NCI-H2196 (cell line): ENCODE data around the gene CLIC1.

Source experiments
- DNase-seq: peaks from one replicate; lab custom pipeline; 2025; ENCODE audit not compliant: unreplicated experiment; lab: John Stamatoyannopoulos, UW

CLIC1 gene

DNA sequence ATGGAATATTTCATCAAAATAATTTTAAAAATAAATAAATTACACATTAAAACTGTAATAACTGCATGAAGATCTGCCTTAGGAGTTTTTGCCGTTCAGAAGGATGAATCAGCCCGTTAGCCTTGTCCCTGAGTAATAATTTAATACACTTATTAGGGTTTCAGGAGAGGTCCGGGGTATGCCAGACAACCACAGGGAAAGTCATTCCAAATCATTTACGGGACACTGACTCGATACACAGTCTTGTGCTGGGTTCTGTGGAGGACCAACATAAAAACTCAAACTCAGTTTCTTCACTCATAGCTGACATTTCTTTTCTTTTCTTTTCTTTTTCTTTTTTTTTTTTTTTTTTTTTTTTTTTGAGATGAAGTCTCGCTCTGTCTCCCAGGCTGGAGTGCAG lies 30.4 kb downstream of the CLIC1 start:
- DNase-seq: no peak

DNA sequence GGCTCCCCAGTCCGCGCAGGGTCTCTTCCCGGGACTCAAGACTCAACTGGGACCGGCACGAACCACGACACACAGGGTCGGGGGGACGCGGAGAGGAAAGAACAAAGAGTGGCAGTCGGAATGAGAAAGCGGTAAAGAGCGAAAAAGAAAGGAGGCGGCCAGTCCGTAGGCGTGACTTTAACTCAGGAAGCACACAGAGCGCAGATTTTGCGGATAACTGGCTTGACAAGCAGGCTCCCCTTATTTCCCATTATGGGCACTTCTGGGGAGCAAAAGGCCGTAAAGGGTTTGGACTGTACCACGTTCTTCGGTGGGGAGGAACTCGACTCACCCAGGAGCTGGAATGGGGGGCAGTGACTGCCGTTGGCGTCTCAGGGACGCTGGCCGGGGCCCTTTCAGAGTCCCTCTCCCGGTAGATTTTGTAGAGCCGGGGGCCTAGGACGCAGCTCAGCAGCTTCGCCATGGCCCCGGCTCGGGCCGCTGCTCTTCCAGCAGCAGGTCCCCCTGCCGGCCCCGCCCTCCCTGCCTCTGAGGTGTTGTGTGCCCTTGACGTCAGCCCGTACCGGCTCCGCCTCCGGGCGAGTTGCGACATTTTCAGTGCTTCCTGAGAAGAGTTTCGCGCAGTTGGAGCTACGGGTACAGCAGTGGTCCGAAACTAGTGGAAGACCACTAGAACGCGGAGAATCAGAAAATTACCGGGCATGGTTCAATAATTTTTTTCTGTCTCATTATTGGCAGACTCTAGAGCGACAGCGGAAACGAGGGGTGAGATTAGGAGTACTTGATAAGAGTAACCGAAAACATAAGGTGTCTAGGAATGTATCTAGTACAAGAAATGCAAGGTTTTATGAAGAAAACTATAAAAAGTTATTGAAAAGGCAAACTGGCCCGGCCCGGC lies 33.3 kb downstream of the CLIC1 start, which contains the start of gene ABHD16A:
TSS of gene ABHD16A (minus strand) at position 506 of the 898 bp plus-strand sequence. CDS start at position 463, 43 bp downstream.
- DNase-seq: peak; percentile 97

DNA sequence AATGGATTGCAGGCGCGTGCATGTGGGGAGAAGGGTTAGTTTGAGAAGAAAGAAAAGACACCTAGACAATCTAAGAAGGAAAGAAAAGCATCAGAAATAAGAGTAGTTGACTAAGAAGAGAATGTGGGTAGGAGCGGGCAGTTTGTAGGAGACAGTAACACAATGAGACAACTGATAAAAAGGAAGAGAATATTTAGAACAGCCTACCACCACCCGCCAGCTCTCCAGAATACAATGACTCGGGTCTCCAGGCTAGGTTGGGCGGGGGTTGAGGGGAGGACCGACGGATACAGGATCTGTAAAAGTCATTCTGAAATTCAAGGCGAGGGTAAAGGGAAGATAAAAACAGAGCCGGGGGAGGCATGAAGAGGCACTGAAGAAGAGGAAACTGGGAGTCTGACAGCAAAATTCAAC lies 33.9 kb downstream of the CLIC1 start:
- no peak for DNase-seq

DNA sequence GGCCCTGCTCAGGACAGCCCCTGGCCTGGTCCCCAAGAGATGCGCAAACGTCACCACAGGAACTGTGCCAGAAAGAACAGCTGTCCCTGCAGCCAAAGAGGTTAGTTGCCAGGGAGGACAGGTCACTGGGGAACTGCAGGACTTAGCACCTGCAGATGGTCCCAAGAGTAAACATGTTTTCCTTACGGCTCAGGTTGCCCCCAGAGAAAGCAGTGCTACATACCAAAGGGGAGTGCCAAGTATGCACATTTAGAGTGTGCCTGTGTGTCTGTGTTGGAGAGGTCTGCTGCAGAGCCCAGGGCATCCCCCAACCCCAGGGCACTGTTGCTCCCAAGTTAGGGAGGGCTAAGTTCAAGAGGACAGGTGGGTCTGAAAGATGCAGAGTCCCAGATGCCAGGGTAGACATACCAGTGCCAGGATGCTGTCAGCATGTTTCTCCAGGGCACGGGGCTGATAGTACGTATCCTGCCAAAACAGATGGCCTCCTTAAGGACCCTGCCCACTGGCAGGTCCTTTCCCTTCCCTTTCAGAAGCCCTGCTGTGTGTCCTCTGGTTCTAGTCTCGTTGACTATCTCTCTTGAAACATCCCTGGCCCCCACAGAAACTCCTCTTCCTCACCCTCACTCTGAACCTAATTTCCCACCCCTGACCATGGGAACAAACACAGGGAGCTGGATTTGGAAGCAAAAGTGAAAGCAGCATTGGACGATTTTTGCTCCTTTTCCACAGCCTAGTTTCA lies 34.5 kb downstream of the CLIC1 start:
- peak; percentile 63 for DNase-seq

DNA sequence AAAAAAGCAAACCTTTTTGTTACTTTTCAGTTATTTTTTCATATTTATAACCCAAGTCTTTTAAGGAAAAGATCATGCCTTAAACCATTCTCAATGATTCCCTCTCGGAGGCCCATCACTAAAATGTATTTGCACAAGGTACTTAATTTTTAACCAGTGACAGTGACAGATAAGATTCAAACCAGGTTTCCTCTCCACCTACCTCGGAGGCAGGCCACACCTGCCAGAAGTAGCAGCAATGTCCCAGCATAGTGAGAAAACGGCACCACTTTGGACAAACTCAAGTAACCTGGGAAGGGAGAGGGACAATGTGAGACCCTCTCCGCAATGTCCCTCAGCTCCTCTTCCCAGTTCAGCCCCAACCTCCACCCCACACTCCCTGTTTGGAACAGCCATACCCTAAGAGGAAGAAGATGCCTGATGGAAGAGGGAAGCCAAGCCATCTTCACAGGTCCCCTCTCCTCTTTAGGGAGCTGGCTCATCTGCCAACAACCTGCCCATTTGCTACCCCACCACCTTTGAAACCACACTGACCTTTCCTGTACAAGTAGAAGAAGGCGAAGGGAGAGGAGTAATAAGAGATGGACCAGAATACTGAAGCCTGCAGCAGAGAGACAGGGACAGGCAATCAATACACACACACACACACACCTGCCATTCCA lies 35.5 kb downstream of the CLIC1 start:
- DNase-seq: no peak

DNA sequence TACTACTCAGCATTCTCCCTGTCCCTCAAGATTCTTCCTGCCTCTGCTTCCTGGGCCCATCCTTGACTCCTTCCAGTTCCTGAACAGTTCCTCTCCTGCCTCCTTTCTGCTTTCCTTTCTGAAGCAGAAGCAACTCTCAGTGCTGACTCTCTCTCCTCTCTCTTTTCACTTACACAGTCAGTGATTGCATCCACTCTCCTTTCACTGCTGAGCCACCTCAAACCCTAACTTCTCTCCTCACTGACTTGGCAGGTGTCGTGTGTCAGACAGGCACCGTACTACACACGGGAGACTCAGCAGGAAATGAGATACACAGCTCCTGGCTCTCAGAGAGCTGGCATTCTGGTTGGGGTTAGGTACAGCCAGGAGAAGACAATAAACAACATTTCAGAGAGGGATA lies 38.8 kb downstream of the CLIC1 start:
- DNase-seq: no peak

DNA sequence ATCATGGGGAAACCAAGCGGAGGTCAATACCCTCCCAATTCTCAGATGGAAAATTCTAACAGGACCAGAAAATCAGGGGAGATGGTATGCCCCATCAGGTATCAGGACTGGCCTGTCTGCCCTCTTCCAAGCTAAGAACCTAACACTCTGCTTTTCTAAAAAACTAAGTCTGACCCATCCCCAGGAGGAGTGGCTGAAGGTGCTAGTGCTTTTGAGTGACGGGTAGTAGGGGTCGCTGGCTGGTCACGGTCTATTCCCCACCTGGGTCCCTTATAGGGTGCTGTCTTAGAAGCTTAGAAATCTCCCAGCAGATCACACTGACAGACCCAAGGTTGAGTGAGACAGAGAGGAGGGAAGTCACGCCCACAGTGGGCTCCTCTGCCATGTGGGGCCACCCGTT lies 42.8 kb downstream of the CLIC1 start:
- no peak for DNase-seq

DNA sequence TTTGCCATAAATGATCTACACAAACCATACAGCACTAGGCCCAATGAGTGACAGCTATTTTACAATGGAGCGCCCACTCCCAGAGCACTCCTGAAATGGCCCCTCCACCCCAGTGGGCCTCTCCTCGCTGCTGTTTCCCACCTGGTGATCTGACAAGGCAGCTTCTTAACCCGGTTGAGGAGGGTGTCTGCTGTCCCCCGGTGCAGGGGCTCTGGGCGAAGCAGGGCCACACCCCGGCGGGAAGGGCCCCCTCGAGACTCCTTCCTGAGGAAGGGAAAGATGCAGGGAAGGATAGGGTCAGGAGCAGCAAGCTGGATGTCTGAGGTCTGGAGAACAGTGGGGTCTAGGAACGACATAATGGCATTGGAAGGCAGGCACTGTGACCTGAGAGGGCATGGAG lies 43.4 kb downstream of the CLIC1 start:
- DNase-seq: no peak

DNA sequence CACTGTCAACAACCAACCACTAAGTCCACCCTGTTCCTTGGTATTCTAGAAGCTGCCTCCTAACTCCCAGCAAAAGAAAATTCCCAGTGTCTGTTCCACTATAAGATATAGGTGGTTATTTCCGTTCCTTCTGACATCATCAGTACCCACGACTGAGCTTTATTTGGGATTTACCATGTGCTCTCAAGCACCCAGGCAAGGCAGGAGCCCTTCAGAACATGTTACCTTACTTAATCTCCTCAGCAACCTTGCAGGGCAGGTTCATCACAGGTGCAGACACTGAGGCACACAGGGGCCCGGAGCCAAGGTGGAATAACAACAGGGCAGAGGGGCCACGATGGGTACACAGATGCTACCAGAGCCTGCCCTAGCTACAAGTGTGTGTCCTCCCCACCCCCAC lies 44.0 kb downstream of the CLIC1 start:
- DNase-seq: no peak

DNA sequence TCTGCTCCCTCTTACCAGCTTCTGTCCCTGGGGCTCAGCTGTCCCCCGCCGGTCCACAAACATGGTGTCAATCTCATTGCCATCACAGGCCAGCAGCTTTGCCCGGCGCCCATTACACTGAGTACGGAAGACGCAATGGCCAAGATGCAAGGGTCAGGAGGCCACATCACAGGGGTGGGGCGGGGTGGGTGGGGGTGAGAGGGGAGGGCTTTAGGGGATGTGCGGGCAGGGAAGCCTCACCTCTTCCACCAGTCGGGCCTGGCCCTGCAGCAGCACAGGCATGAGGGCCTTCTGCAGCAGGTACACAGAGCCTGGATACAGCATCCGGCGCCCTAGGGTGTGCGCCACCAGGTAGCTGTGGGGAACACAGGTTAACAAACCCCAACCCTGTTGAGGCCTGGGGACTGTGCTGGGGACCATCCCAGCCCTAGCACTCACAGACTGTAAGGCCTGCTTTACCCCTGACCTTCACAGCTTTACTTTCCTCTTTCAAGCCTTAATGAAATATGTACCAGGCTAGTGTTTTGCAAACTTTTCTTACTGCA lies 44.7 kb downstream of the CLIC1 start:
- DNase-seq: no peak

DNA sequence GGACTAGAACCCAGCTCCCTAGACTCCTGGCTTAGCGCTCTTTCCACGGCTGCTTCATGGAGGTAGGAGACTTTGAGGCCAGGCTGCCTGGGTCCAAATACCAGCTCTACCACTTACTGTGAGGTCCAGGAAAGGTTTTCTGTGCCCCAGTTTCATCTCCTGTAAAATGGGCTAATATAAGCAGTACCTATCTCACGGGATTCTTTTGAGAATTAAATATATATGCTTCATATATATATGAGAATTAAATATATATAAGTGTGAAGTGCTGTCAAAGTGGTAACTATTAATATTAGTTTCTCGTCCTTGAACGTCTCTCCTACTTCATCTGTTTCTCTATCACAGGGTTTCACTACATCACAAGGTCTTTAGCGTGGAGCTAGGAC lies 45.3 kb downstream of the CLIC1 start:
- DNase-seq: no peak

DNA sequence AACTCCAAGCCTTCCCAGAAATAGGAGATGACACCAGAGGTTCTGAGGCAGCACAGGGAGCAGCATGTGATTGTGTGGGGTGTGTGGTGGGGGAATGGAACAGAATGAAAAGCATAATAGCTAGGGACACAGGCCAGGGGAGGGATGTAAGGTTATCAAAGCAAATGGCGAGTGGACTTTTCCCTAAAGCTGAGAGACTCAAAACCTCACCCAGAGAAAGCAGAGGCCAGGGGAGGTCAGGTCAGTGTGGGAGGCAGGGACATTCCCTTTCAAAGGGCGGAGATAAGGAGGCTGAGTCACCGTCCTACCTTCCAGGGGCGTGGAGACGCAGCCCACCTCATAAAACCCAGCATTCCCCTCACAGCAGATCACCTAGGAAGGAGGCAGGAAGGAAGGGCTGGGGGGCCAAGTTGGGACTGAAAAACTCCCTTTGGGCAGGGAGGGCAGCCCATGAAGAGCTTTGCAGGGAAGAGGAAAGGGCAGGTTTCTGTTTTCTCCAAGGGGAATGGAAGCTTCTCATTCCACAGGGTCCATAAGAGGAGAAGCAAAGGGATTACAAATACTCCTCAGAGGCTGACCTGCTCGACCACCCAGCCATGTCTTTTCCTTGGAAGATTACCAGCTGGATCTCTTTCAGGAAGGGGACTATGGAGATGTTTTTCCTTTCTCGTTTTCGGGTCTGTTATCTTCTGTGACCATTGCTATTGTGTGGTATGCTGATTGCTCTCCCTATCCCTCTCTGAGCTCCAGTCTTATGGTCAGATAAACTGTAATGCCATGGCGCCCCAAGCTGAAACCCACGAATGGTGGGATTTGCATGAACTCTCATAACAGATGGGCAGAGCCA lies 45.9 kb downstream of the CLIC1 start:
- DNase-seq: no peak

DNA sequence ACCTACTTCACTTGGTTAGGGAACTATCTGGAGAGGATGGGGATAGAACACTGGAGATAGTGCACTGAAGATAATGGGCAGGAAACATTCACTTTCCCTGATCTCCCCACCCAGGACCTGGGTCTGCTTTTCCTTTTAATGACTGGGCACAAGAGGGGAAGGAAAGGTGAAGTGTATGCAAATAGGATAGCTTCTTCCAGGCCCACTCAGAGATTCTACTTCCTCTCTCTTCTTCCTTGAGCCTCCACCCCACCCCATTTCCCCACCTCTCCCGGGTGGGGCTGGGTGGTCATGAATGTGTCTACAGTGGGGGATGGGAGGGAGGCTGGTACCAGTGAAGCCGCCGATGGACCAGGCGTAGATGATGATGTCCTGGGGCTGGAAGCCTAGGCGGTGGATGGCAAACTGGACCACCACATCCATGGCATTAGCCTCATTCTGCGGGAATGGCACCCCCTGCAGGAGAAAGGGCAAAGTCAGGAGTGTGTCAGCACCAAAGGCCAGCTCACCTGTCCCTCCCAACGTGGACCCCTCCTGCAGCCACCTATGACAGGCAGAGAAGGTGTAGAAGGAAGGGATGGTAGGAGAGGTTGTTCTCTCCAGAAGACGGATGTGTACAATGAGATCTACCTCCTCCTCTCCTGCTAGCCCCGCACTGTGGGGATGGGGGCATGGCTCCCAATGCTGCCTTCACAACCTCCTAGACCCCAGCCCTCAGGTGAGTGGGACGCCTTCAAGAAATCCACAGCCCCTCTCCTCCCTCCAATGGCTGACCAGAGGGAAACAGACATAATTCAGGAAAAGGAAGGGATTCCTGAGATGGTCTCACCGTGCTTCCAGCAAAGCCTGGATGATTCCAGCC lies 46.9 kb downstream of the CLIC1 start:
- DNase-seq: no peak

DNA sequence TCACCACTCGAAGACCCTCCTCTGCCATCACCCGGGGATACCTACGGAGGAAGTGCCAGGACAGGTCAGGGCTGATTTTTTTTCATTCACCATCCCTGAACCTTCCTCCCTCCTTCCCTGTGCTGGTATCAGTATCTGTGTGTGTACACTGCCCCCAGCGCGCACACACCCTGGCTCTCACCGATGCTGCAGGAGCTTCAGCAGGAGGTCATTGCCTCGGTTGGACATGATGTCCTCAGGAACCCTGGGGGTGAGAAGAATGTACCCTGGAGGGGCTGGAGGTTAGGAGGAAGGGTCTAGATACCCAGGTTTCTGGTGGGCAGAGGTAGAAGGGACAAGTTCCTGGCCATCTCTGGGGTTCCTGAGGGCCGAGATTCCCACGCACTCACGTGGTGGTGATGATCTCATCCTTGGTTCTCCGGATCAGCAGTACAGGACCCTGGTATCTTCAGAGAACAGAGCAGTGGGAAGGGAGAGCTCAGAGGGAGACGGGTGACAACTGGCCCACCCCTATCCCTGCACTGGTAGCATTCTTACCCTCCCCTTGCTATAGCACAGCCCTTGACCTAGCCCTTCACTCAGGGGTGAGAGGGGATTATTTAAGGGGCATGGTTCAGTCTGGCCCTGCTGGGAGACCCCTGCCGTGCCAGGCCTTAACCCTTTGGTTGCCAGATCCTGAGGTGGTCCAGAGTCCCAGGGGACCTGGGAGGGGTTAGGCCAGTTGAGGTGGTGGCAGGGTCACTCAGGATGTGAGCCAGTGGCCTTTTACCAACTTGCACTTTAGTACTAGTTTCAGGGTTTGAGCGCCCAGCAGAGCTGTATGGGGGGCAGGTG lies 48.3 kb downstream of the CLIC1 start:
- no peak for DNase-seq

DNA sequence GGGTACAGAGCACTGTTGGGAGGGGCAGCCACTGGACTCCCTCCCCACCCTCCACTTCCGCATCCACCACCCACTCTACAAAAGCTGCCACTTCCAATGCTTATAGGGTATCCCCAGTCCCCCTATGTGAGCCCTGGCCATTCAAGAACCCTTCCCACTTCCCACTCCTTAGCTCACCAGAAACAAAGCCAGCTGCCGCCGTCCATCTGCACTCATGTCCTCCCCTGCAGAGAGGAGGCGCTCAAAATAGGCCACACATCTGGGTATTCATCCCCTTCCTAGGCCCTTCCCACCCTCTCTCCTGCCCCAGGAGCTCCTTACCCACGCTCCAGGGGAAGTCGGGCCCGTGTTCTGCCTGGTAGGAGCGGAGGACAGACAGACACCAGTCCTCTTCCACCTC lies 49.0 kb downstream of the CLIC1 start:
- no peak for DNase-seq

DNA sequence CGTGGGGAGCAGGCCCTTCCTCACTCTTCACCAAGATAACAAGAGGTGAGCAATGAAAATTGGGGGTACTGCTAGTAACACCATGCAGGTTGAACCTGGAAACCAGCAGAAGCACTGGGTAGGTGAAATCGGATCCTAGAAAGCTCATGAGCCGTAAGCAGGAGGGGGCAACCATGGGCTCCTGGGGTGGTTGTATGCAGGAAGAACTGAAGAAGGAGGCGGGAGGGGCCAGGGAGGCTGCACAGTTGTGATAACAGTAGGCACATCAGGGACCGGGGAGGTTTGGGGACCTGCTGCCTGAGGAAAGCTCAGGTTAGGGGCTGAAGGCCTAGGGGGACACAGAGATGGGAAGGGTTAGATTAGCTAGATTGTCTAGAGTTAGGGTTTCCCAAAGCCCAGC lies 49.8 kb downstream of the CLIC1 start:
- DNase-seq: no peak

DNA sequence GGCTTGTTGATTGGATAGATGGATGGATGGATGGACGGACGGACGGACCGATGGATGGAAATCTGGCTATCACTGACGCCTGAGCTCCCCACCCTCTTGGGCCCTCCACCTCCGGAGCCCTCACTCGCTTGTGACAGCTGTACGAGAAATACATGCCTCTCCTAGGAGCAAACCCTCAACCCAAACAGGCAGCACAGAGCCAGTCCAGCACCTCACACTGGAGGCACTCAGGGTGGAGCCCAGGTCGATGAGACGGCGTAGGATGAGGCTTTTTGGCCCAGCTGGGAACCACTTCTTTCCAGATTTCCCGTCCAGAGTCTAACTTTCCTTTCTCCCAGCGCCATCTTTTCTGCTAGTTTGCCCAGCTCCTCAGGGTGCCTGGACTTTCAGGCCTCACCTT lies 52.7 kb downstream of the CLIC1 start:
- DNase-seq: no peak

DNA sequence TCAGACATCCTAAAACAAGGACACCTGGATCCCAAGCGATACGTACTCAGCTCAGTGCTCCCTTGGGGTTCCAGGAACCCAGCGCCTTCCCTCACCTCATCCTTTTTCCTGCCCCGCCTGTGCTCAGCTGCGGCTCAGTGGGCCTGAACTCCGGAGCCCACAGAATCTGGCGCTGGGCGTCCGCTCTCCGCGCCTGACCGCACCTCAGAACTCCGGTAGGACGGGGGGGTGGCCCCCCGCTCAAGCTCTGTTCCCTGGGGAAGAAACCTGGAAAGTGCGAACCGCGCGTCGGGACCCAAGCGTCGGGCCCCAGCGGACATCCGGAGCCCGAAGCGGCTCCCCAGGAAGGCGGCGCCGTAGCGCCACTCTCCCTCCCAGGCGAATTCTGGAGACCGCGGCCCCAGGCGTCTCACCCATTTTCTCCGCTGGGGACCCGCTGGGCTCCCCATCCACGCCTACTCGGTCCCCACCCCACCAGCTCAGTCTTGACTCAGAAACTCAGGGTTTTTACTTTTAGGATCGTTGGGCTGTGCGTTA lies 55.1 kb downstream of the CLIC1 start:
- DNase-seq: no peak
